K562 (cell line): ENCODE measurements around the gene SLC7A6OS. TPM values are rescaled to one million over a fixed set of nuclear protein-coding genes. Genes with fewer than 3 reads are reported as not detected.

Experiments
- CEBPG ChIP-seq, 3 experiments: fragments of 200-800 bp in 1 of 3; sonication (Bioruptor generic) in 1 of 3; sonication (generic) in 1 of 3; formaldehyde crosslinking in 1 of 3; IDR thresholded peaks in 2 of 3; conservative IDR thresholded peaks in 1 of 3; 2 replicates each; pipeline versions ENCODE4 v1.6.1 to v1.8.0; 2016 to 2022; ENCODE audit warnings: missing compliant biosample characterization in 2 of 3, missing genetic modification characterization in 2 of 3, mild to moderate bottlenecking in 1 of 3, missing genetic modification reagents in 1 of 3
- ILK ChIP-seq: fragments of 450-650 bp; IDR thresholded peaks from 2 replicates; pipeline ENCODE4 v1.6.1; 2016; ENCODE audit warnings: missing genetic modification characterization, low read depth, mild to moderate bottlenecking, missing compliant biosample characterization, moderate library complexity, borderline replicate concordance
- MYNN ChIP-seq, 2 experiments: sonication (generic); formaldehyde crosslinking in 1 of 2; IDR thresholded peaks; 2 replicates each; pipeline versions ENCODE4 v1.5.0 to v1.6.1; 2016 to 2020; ENCODE audit warnings: antibody characterized with exemption in 1 of 2, missing genetic modification reagents in 1 of 2
- POLR2B ChIP-seq: fragments of 450-650 bp; IDR thresholded peaks from 2 replicates; pipeline ENCODE4 v1.6.1; 2018; ENCODE audit warnings: low read depth; ENCODE audit not compliant: partially characterized antibody
- TCFL5 ChIP-seq: fragments of 250-450 bp; sonication (Bioruptor Pico); conservative IDR thresholded peaks from 2 replicates; pipeline ENCODE4 v1.6.1; 2021; ENCODE audit warnings: mild to moderate bottlenecking, moderate library complexity, matching md5 sums
- ZC3H8 ChIP-seq: fragments of 450-650 bp; IDR thresholded peaks from 2 replicates; pipeline ENCODE4 v1.6.1; 2017
- ZFP1 ChIP-seq: fragments of 450-650 bp; formaldehyde crosslinking; IDR thresholded peaks from 2 replicates; pipeline ENCODE4 v1.4.0; 2020; ENCODE audit warnings: mild to moderate bottlenecking, mixed read lengths
- polyA plus RNA-seq, 8 experiments: library from polyadenylated mRNA; depleted of rRNA in 4 of 8; stranded (reverse) in 5 of 8; unstranded in 3 of 8; fragments of >200 nt; fragmentation: Nextera tagmentation in 2 of 8; fragmentation: Illumina TruSeq in 1 of 8; extraction: Ambion mirVana in 2 of 8; extraction: Trizol in 1 of 8; gene quantifications; 2 replicates each; pipeline versions ENCODE4 v1.2.1 to v1.2.3, GENCODE V29; 2011 to 2014; ENCODE audit warnings: inconsistent platforms in 1 of 8, missing spikeins in 1 of 8
- total RNA-seq, 7 experiments: library from RNA; depleted of rRNA in 6 of 7; stranded (reverse); fragments of >200 nt in 6 of 7; fragmentation: Illumina TruSeq in 2 of 7; extraction: Trizol in 2 of 7; gene quantifications; 2 replicates each; pipeline versions ENCODE4 v1.2.1 to v1.2.3, GENCODE V29; 2011 to 2021; ENCODE audit warnings: low replicate concordance in 1 of 7
- TF ChIP-seq, protein P1 (sequence below): fragments of 250-450 bp; sonication (Bioruptor Pico); IDR thresholded peaks from 2 replicates; pipeline ENCODE4 v1.5.0; 2021; ENCODE audit warnings: mild to moderate bottlenecking, moderate library complexity
- TF ChIP-seq, protein P2 (sequence below), 2 experiments: fragments of 450-650 bp; IDR thresholded peaks; 2 replicates each; pipeline ENCODE4 v1.6.1; 2018; ENCODE audit warnings: mild to moderate bottlenecking in 2 of 2, low read depth in 1 of 2; ENCODE audit not compliant: partially characterized antibody in 2 of 2

The SLC7A6OS gene
- total and polyA plus RNA-seq, 9 of the 15 experiments (the other 6 are each of a cell fraction or from before 2014, with no cell fraction given), result 2.7 to 23.6 (median 17.2) TPM

DNA sequence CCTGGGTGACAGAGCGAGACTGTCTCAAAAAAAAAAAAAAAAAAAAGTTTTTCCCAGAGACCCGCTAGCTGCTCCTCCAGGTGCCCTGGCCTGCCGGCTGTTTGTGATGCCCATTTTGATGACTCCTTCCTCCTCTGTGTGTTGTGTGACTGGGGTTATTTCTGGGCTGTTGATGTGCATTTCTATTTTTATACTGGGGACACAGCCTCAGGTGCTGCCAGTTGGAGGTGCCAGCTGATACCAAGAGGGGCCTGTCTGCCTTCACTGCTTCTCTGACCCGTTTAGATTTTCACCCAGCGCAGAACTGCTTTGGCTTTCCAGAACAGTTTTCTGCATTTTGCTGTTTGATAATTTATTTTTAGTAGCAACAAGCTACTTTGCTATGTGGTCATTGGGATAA lies 58.9 kb downstream of the SLC7A6OS start (continued):
- TF ChIP-seq, protein P1, sequence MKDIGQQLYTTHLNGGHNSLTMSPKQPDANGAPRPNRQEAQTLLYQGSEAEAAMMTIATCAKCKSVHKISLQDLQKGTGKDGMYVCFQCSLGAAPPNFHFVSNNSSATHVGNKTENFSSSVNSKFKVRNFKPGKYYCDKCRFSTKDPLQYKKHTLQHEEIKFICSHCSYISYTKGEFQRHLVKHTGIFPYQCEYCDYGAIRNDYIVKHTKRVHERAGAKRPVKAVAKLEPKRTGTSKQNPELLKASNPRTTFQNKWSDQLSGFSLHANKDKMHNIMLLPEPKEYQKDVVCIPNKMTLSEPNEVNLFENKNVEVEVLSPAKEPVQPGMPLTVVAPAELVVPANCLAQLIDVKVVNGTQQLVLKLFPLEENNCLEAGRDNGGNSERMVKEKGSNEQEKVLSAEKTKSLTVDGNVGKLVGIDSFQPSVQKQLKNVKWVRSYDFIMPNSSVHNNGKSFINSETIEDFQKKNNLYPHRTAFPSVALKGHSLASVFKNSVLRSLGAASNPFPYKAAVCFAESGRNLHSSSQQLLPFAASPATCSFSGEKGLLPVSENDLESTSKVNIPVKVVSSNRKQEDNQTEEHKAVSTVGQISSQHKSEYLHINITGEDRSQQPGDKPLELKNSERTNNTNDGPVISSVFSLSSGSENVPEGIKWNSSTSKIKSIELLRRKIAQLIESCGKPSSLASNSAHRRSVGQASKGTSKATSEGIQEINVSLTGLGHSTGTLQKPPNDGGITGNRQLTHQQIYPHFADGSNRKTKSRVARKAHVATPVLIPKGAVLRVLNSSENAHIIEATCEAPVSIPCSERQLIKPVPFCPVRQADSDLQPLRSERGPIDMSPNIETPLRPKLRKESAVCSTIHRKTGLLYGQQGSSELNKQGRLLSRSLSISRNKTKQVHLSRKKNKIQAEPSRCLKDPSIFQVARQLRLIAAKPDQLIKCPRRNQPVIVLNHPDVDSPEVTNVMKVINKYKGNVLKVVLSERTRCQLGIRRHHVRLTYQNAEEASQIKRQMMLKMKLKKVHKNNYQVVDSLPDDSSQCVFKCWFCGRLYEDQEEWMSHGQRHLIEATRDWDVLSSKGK, result no peak
- TF ChIP-seq ILK (tag) (no peak), MYNN (IDR thresholded peaks at IDR 0.05) (no peak), MYNN (CRISPR knock-in tag; IDR thresholded peaks at IDR 0.05) (no peak), CEBPG (CRISPR knock-in tag; IDR thresholded peaks at IDR 0.05) (no peak), CEBPG (tag; conservative IDR thresholded peaks at IDR 0.05 in 1 of 2, IDR thresholded peaks at IDR 0.05 in 1 of 2) (no peak), ZC3H8 (no peak), POLR2B (no peak), ZFP1 (CRISPR knock-in tag) (no peak), TCFL5 (CRISPR knock-in tag) (no peak)
- TF ChIP-seq, protein P2, sequence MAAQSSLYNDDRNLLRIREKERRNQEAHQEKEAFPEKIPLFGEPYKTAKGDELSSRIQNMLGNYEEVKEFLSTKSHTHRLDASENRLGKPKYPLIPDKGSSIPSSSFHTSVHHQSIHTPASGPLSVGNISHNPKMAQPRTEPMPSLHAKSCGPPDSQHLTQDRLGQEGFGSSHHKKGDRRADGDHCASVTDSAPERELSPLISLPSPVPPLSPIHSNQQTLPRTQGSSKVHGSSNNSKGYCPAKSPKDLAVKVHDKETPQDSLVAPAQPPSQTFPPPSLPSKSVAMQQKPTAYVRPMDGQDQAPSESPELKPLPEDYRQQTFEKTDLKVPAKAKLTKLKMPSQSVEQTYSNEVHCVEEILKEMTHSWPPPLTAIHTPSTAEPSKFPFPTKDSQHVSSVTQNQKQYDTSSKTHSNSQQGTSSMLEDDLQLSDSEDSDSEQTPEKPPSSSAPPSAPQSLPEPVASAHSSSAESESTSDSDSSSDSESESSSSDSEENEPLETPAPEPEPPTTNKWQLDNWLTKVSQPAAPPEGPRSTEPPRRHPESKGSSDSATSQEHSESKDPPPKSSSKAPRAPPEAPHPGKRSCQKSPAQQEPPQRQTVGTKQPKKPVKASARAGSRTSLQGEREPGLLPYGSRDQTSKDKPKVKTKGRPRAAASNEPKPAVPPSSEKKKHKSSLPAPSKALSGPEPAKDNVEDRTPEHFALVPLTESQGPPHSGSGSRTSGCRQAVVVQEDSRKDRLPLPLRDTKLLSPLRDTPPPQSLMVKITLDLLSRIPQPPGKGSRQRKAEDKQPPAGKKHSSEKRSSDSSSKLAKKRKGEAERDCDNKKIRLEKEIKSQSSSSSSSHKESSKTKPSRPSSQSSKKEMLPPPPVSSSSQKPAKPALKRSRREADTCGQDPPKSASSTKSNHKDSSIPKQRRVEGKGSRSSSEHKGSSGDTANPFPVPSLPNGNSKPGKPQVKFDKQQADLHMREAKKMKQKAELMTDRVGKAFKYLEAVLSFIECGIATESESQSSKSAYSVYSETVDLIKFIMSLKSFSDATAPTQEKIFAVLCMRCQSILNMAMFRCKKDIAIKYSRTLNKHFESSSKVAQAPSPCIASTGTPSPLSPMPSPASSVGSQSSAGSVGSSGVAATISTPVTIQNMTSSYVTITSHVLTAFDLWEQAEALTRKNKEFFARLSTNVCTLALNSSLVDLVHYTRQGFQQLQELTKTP (IDR thresholded peaks at IDR 0.05; ENCODE audit: low read depth in 1 of 2, partially characterized antibody in 2 of 2), result no peak
